Tibial nerve (tissue), 4 donors: Measurements from ENCODE around the gene DCDC1.

Experiments
- CTCF ChIP-seq, 5 experiments: fragments of 200-600 bp in 3 of 5; fragments of 450-650 bp in 2 of 5; sonication (generic) in 3 of 5; IDR thresholded peaks; one replicate each; pipeline ENCODE4 v1.5.1; 2016 to 2019; ENCODE audit warnings: antibody characterized with exemption in 5 of 5, mild to moderate bottlenecking in 3 of 5, moderate library complexity in 2 of 5
- EP300 ChIP-seq, 2 donors: sonication (generic); formaldehyde crosslinking; IDR thresholded peaks; one replicate each; pipeline ENCODE4 v1.6.1; 2017; ENCODE audit warnings: antibody characterized with exemption in 2 of 2, mild to moderate bottlenecking in 1 of 2
- POLR2A ChIP-seq, 2 donors: fragments of 450-650 bp; IDR thresholded peaks; one replicate each; pipeline ENCODE4 v1.6.1; 2017; ENCODE audit warnings: antibody characterized with exemption in 2 of 2, mild to moderate bottlenecking in 2 of 2, moderate library complexity in 2 of 2

GRCh38 chr11:30876663-30877396 lies 492.7 kb downstream of the DCDC1 start:
- TF ChIP-seq CTCF (IDR thresholded peaks at IDR 0.05) (no peak), EP300 (IDR thresholded peaks at IDR 0.05) (no peak), POLR2A (IDR thresholded peaks at IDR 0.05) (no peak)
